ENCODE results near the gene ELF1.

DNA sequence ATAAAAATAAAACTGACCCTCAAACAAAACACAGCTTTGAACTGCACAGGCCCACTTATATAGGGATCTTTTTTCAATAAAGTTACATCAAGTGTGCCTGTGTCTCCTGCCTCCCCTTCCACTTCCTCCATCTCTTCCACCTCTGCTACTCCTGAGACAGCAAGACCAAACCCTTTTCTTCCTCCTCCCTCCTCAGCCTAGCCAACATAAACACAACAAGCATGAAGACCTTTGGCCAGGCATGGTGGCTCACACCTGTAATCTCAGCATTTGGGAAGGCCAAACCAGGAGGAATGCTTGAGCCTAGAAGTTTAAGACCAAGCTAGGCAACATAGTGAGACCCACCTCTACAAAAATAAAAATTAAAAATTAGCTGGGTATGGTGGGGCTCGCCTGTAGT, 72.6 kb downstream of the ELF1 start:
- TF ChIP-seq EP300 (IDR thresholded peaks at IDR 0.05) (no peak), POLR2A (IDR thresholded peaks at IDR 0.05; ENCODE audit: low read depth) (no peak)
- TF ChIP-seq, protein P1, sequence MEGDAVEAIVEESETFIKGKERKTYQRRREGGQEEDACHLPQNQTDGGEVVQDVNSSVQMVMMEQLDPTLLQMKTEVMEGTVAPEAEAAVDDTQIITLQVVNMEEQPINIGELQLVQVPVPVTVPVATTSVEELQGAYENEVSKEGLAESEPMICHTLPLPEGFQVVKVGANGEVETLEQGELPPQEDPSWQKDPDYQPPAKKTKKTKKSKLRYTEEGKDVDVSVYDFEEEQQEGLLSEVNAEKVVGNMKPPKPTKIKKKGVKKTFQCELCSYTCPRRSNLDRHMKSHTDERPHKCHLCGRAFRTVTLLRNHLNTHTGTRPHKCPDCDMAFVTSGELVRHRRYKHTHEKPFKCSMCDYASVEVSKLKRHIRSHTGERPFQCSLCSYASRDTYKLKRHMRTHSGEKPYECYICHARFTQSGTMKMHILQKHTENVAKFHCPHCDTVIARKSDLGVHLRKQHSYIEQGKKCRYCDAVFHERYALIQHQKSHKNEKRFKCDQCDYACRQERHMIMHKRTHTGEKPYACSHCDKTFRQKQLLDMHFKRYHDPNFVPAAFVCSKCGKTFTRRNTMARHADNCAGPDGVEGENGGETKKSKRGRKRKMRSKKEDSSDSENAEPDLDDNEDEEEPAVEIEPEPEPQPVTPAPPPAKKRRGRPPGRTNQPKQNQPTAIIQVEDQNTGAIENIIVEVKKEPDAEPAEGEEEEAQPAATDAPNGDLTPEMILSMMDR (IDR thresholded peaks at IDR 0.05), result no peak

All from esophagus muscularis mucosa (tissue), 4 donors.